Fibroblast of mammary gland (primary cell): ENCODE results near the gene SPECC1.
"Not testable (repeated sequence)": the region's sequence is repeated elsewhere in the genome, so short reads cannot be mapped to it uniquely, and the experiment has no call there.

Source experiments
- DNase-seq: peaks from one replicate; pipeline ENCODE4 v3.0.0-alpha.2; 2010; ENCODE audit warnings: low read depth
- H3K4me3 ChIP-seq: 2 replicates; pipeline ENCODE4 v1.5.1; 2011; ENCODE audit warnings: low read depth, mild to moderate bottlenecking, low read length, moderate library complexity; ENCODE audit not compliant: control insufficient read depth
- CTCF ChIP-seq: conservative IDR thresholded peaks from 2 replicates; pipeline ENCODE4 v1.5.1; 2011; ENCODE audit warnings: low read depth, low read length, inconsistent platforms; ENCODE audit not compliant: control insufficient read depth, insufficient read depth

SPECC1 gene

GRCh38 chr17:20074489-20074888, 65.3 kb downstream of the SPECC1 start:
- no peak for DNase-seq
- TF ChIP-seq CTCF = no peak
- no peak overlapping the region for H3K4me3 ChIP-seq

- H3K4me3 ChIP-seq, DNase-seq: not testable (repeated sequence)
Measured at GRCh38 chr17:20076137-20076536, 67.0 kb downstream of the SPECC1 start.

- no peak overlapping the region for H3K4me3 ChIP-seq
- DNase-seq = no peak
- TF ChIP-seq CTCF = no peak
Measured at GRCh38 chr17:20077978-20078685, 69.0 kb downstream of the SPECC1 start.

- H3K4me3 ChIP-seq = no peak overlapping the region
- TF ChIP-seq CTCF = no peak
- no peak for DNase-seq
Measured at GRCh38 chr17:20080513-20080912, 71.4 kb downstream of the SPECC1 start.

- DNase-seq = peak; percentile 77
- TF ChIP-seq CTCF = no peak
- no peak overlapping the region for H3K4me3 ChIP-seq
Measured at GRCh38 chr17:20083156-20083859, 74.1 kb downstream of the SPECC1 start.

- no peak for DNase-seq
- no peak overlapping the region for H3K4me3 ChIP-seq
- TF ChIP-seq CTCF = no peak
Measured at GRCh38 chr17:20084621-20085282, 75.6 kb downstream of the SPECC1 start.

GRCh38 chr17:20085283-20085845, 76.2 kb downstream of the SPECC1 start:
- no peak overlapping the region for H3K4me3 ChIP-seq
- DNase-seq = peak; percentile 49
- TF ChIP-seq CTCF = no peak
